HL-60 (cell line): ENCODE results near the gene FAM171A1.

Experiments
- DNase-seq, 2 experiments: peaks; one replicate each; pipeline ENCODE4 v3.0.0-alpha.2; 2010 to 2020; ENCODE audit warnings: low read depth in 1 of 2, low spot score in 1 of 2
- H3K27ac ChIP-seq: fragments of 250-450 bp; sonication (Bioruptor Pico); replicated peaks from 2 replicates; pipeline ENCODE4 v1.5.1; 2020; ENCODE audit warnings: mild to moderate bottlenecking, moderate library complexity
- H3K27me3 ChIP-seq: fragments of 250-450 bp; sonication (Bioruptor Pico); 2 replicates; pipeline ENCODE4 v1.5.1; 2021; ENCODE audit warnings: mild to moderate bottlenecking, moderate library complexity; ENCODE audit not compliant: insufficient read depth, poor library complexity, severe bottlenecking
- H3K4me3 ChIP-seq: replicated peaks from 2 replicates; pipeline ENCODE4 v1.5.1; 2011; ENCODE audit warnings: mild to moderate bottlenecking, control low read depth, low read length; ENCODE audit not compliant: insufficient read depth
- GABPA ChIP-seq: IDR thresholded peaks from 2 replicates; pipeline ENCODE4 v1.6.1; 2012; ENCODE audit warnings: low read depth
- POLR2AphosphoS5 ChIP-seq: IDR thresholded peaks from 2 replicates; pipeline ENCODE4 v1.6.1; 2012; ENCODE audit warnings: low read depth
- SPI1 ChIP-seq: IDR thresholded peaks from 2 replicates; pipeline ENCODE4 v1.6.1; 2012; ENCODE audit warnings: low read depth, mild to moderate bottlenecking, borderline replicate concordance
- TF ChIP-seq, protein P1 (sequence below): IDR thresholded peaks from one replicate; pipeline ENCODE4 v1.5.1; 2011; ENCODE audit warnings: low read length, control low read depth, inconsistent platforms; ENCODE audit not compliant: insufficient read depth
- TF ChIP-seq, protein P2 (sequence below): IDR thresholded peaks from 2 replicates; pipeline ENCODE4 v1.6.1; 2012; ENCODE audit warnings: low read depth; ENCODE audit not compliant: insufficient replicate concordance

FAM171A1 gene

DNA sequence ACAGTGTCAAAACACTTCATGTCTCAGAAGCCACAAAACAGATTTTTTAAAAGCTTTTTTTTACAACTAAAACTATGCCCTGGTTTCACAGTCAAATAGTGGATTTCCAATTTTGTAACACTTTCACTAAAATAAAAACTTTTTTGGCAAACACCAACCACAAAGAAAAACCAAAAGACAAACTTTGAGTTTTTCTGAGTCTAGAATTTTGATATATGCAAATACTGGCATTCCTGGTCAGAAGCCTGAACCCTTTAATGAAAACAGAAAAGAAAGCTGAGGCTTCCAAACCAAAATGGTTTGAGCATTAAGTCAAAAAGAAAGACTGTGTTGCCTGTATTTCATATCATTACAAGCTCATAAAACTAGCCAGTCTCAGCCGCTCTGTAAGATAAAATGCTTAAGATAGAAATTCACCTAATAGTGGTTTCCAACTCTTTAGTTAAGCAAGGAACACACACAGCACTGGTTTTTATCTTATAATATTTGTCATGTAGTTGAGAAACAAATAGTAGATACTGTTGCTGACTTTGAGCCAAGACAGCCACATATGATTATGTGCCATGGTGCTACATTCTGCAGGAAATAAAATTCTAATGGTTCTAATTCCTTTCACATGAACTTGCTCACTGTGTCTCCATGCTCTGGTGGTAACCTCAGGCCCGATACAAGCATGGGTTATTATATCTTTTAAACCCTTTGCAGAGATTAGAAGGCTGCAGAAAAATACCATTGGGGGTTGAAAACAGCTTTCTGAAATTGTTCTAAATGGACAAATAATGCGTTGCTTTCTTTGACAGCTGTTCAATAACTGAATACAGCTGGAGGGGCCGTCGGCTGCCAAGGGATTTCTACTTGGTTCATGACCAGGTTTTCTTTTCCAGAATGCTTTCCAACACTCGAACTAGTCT lies 49.4 kb downstream of the FAM171A1 start:
- H3K4me3 ChIP-seq = no peak overlapping the region
- H3K27ac ChIP-seq = no peak overlapping the region
- H3K27me3 ChIP-seq = no peaks in the 10 kb centered on the region
- TF ChIP-seq, protein P1, sequence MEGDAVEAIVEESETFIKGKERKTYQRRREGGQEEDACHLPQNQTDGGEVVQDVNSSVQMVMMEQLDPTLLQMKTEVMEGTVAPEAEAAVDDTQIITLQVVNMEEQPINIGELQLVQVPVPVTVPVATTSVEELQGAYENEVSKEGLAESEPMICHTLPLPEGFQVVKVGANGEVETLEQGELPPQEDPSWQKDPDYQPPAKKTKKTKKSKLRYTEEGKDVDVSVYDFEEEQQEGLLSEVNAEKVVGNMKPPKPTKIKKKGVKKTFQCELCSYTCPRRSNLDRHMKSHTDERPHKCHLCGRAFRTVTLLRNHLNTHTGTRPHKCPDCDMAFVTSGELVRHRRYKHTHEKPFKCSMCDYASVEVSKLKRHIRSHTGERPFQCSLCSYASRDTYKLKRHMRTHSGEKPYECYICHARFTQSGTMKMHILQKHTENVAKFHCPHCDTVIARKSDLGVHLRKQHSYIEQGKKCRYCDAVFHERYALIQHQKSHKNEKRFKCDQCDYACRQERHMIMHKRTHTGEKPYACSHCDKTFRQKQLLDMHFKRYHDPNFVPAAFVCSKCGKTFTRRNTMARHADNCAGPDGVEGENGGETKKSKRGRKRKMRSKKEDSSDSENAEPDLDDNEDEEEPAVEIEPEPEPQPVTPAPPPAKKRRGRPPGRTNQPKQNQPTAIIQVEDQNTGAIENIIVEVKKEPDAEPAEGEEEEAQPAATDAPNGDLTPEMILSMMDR = no peak
- no peak for TF ChIP-seq POLR2AphosphoS5
- TF ChIP-seq GABPA = no peak
- TF ChIP-seq SPI1 = no peak
- TF ChIP-seq, protein P2, sequence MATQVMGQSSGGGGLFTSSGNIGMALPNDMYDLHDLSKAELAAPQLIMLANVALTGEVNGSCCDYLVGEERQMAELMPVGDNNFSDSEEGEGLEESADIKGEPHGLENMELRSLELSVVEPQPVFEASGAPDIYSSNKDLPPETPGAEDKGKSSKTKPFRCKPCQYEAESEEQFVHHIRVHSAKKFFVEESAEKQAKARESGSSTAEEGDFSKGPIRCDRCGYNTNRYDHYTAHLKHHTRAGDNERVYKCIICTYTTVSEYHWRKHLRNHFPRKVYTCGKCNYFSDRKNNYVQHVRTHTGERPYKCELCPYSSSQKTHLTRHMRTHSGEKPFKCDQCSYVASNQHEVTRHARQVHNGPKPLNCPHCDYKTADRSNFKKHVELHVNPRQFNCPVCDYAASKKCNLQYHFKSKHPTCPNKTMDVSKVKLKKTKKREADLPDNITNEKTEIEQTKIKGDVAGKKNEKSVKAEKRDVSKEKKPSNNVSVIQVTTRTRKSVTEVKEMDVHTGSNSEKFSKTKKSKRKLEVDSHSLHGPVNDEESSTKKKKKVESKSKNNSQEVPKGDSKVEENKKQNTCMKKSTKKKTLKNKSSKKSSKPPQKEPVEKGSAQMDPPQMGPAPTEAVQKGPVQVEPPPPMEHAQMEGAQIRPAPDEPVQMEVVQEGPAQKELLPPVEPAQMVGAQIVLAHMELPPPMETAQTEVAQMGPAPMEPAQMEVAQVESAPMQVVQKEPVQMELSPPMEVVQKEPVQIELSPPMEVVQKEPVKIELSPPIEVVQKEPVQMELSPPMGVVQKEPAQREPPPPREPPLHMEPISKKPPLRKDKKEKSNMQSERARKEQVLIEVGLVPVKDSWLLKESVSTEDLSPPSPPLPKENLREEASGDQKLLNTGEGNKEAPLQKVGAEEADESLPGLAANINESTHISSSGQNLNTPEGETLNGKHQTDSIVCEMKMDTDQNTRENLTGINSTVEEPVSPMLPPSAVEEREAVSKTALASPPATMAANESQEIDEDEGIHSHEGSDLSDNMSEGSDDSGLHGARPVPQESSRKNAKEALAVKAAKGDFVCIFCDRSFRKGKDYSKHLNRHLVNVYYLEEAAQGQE = no peak
- no peak for DNase-seq

DNA sequence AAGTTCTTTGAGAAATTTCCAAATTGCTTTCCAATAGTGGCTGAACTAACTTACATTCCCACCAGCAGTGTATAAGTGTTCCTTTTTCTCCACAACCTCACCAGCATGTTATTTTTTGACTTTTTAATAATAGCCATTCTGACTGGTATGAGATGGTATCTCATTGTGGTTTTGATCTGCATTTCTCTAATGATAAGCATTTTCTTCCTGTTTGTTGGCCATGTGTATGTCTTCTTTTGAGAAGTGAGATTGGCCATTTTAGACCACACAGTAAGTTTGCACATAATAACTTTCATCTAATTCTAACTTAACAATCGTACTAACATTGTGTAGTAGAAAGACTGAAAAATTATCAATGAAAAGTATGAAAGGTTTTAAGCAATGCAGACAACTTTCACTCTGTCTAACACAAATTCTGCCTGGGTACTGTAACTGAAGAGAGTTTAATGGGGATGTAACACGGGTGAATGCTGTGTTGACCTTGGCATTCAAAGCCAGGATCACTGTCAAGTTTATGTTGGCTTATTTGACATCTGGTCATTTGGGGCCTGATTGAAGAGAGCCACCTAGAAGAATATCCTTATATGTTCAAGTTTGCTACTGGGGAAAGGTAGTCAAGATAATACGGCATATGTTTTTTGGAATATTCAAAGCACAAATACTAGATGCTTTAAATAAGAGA lies 50.4 kb downstream of the FAM171A1 start:
- TF ChIP-seq, protein P2 = no peak
- TF ChIP-seq, protein P1 = no peak
- TF ChIP-seq SPI1 (no peak), POLR2AphosphoS5 (no peak)
- Histone ChIP-seq H3K4me3 (no peak overlapping the region), H3K27ac (no peak overlapping the region), H3K27me3 (no peaks in the 10 kb centered on the region)
- no peak for DNase-seq

DNA sequence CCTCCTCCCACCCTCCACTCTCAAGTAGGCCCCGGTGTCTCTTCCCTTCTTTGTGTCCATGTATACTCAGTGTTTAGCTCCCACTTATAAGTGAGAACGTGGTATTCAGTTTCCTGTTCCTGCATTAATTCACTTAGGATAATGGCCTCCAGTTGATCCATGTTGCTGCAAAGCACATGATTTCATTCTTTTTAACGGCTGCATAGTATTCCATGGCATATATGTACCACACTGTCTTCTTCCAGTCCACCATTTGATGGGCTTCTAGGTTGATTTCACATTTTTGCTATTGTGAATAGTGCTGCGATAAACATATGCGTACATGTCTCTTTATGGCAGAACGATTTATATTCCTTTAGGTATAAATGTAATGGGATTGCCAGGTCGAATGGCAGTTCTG lies 51.0 kb downstream of the FAM171A1 start:
- no peak overlapping the region for H3K4me3 ChIP-seq
- H3K27ac ChIP-seq = no peak overlapping the region
- no peak for DNase-seq
- no peaks in the 10 kb centered on the region for H3K27me3 ChIP-seq
- TF ChIP-seq SPI1 (no peak), GABPA (no peak), POLR2AphosphoS5 (no peak)
- TF ChIP-seq, protein P1 = no peak
- TF ChIP-seq, protein P2 = no peak
